HG02798 (cell line): ENCODE measurements around the gene SMIM44.
"Not testable (repeated sequence)": the region's sequence is repeated elsewhere in the genome, so short reads cannot be mapped to it uniquely, and the experiment has no call there.

ENCODE experiments used
- ATAC-seq: cut with Tn5 transposase; IDR thresholded peaks from one replicate; pipeline ENCODE4 v1.9.1; 2021; ENCODE audit warnings: mild to moderate bottlenecking; ENCODE audit not compliant: unreplicated experiment, poor library complexity

Gene SMIM44

DNA sequence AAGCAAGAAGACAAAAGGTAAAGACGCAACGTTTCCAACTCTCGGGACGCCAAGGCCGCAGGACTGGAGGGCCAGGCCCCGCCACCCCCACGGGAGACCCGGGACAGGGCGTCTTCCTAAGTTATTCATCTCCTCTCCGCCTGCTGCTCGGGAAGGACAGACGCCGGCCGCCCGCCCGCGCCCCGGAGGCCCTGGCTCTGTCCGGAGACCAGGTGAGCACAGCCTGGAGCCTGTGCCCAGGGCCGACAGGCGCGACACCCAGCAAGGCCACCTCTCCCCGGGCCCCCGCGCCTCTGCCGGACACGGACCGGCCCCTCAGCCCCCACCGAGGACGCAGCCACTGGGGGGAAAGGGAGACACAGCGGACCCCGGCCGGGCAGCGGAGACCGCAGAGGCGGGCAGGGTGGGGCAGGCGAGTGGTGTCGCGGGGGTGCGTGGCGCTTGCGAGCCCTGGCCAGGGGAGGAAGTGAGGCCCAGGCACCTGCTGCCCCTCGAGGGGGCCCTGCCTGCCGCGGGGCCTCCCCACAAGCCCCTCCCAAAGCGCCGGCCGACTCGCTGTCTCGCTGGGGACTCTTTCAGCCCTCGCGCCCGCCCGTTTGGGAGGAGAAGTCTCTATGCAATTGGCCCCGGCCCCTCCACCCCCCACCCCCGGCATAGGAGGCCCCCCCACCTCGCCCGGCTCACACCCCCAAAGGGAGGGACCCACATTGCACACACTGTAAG lies 20.1 kb downstream of the SMIM44 start:
- no peak for ATAC-seq

DNA sequence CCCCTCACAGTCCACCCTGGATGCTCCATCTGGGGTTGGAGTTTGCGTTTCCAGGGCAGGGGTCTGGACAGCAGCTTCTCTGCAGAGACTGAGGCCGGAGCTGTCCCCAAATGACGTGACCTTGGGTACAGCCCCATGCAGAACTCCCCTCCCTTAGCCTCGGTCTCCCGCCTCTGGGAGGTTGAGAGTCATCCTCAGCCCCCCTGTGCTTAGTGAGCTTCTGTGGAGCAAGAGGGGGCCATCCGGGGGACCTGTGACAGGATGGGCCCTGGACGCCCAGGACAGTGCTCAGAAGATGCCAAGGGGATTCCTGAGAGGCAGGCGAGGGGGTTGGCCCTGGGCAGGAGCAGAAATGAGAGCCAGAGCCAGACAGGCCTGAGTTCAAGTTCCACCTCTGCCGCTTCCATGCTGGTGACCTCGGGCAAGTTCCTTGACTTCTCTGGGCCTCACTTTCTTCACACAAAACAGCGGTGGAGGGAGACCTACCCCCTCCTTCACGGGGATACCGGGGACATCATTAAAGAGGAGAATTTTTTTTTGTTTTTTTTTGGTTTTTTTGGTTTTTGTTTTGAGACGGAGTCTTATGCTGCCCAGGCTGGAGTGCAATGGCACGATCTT lies 23.2 kb downstream of the SMIM44 start:
- no peak for ATAC-seq

DNA sequence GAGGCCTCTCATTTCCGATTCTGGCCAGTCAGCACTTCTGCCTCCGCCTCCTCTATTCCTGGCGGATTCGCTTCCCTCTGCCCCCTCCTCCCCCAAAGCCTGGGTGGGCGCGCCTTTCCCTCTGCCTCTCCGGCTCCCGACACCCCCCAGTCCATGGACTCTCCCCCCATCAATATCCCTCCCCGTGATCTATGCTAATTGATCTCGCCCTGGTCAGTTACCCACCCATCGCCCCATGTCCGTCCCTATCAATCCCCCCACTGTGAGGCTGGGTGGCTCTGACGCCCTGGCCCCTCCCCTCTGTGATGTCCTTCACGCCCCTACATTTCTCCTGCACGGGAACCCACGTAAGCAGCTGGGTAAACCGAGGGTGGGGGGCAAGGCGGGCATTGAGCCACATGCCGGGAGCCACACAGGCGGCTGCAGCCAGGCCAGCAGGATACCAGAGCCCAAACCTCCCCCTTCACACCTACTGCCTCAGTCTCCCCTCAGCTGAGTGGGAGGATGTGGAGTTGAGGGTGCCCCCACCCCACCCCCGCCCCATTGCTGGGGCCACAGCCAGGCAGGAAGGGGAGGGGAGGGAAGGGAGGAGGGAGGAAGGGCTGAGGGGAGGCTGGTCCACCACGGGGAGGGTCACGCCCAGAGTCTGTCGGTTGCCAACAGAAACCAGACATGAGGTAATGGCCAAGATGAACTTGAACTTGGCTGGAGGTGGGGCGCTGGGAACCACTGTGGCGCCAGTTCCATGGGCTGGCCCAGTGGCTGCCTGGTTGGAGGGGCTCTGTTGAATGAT lies 24.0 kb downstream of the SMIM44 start:
- no peak for ATAC-seq

DNA sequence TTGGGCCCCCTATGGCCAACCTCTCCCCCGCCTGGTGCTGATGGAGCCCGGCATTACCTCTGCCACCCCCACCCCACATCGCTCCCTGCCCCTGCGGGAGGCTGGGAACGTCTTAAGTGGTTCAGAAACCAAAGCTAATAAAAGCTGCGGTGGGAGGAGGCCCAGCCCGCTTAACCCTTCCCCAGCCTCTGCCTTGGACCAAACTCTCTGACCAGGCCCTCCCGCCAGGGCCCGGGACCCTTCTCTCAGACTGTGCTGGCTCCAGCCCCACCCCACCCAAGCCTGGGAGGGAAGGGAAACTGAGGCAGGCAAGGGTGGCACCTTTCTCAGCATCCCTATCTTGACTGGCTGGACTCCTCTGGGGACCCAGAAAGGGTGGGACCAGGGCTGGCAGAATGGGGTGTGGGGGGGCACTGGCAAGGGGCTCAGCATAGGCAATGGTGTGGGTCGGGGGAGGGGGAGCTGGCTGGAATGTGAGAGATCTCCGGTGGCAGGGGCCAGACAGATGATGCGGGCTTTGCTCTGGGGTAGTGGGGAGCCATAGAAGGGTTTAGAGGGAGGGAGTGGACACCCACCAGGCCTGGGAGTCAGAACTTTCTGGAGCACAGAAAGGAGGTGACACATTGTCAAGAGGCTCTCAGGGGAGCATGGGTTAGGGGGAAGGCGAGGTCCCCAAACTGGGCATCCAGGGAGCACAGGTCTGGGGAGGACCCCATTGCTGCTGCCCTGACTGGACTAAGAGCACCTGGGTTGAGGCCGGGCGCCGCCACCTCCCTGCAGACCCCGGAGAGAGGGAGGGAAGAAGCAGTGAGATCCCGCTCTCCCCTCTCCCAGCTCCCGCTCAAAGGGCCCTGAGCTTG lies 24.8 kb downstream of the SMIM44 start:
- ATAC-seq: no peak

DNA sequence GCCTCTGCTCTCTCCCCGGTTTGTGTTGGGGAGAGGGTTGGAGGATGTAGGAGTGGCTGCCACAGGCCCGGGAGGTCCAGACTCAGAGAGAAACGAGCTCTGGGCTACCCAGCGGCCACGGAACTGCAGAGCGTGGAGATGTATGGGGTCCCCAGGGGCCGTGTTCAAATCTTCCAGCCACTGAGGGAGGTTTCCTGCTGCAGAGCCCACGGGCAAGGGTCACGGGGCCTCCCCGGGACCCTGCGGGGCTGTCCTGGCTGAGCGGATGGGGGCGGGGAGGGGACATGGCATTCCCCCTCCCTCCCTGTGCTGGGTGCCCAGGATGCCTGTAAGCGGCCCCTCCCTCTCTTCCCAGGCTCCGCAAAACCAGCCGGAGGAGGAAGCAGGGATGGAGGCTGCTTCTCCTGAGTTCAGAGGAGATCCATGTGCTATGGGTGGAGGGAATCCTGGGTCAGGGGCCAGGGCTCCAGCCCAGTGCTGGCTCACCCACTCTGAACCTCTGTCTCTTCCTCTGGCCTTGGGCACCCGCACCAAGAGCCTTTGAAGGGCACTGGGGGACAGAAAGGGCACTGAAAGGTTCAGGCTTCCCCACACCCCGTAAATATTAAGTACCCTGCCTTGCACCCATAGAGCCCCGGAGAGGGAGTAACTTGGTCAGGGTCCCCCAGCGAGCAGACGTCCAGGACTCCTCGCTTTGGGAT lies 25.6 kb downstream of the SMIM44 start:
- ATAC-seq: no peak

DNA sequence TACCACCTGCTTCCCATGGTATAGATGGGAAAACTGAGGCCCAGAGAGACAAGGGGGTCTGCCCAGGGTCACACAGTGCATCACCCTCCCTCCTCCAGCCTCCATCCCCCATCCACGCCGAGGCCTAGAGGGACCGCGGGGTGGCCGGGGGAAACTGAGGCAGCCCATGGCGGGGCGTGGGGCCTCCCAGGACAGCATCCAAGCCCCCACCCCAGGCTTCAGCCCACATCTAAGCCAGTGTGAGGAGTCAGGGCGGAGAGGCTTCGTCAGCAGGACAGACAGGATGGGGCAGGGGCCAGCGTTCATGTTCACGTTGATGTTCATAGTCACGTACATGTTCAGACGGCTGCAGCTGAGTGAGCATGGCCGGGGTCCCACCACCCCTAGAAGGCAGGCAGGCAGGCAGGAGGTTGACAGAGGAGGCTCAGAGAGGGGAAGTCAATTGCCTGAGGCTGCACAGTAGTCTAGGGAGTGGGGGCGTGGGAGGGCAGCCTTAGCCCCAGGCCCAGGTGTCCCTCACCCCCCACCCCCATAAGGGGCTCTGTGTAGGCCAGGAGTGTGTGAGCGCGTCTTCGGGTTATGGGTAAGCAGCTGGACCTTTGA lies 26.2 kb downstream of the SMIM44 start:
- ATAC-seq: no peak

DNA sequence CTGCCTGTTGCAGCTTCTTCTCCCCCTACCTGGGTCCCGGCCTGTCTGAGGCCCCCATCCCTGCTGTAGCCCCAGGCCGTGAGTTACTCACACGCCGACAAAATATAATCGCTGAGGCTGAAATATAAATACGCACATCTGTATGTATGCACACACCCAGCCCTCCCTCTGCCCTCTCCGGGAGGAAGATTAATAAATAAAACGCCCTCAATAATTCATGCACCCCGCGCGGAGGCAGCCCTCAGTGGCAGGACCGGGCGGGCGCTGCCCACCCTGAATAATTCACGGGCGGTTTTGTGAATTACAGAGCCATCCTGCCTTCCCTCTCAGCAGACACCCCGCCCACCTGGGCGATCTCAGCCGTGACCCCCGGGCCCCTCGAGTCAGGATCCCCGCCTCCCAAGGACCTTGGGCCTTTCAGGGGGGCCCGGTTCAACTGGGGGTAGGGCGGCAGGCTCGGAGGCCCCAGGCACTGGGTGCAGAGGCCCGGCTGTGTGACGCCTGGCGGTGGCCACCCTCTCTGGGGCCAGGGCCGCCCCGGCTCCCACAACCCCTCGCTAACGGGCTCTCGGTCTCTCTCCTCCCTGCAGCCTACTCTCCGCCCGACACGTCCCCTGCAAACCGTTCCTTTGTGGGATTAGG lies 27.2 kb downstream of the SMIM44 start:
- ATAC-seq: no peak

DNA sequence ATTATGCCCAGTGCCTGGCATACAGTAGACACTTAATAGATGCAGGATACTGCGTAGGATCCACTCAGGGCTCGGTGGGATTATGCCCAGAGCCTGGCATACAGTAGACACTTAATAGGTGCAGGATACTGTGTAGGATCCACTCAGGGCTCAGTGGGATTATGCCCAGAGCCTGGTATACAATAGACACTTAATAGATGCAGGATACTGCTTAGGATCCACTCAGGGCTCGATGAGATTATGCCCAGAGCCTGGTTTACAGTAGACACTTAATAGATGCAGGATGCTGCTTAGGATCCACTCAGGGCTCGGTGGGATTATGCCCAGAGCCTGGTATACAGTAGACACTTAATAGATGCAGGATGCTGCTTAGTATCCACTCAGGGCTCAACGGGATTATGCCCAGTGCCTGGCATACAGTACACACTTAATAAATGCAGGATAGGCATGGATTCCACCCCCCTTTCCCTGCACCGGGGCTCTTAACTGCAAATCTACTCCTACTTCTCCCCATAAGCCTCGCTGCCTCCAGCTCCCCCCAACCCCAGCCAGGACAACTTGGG lies 27.8 kb downstream of the SMIM44 start:
- ATAC-seq: no peak

DNA sequence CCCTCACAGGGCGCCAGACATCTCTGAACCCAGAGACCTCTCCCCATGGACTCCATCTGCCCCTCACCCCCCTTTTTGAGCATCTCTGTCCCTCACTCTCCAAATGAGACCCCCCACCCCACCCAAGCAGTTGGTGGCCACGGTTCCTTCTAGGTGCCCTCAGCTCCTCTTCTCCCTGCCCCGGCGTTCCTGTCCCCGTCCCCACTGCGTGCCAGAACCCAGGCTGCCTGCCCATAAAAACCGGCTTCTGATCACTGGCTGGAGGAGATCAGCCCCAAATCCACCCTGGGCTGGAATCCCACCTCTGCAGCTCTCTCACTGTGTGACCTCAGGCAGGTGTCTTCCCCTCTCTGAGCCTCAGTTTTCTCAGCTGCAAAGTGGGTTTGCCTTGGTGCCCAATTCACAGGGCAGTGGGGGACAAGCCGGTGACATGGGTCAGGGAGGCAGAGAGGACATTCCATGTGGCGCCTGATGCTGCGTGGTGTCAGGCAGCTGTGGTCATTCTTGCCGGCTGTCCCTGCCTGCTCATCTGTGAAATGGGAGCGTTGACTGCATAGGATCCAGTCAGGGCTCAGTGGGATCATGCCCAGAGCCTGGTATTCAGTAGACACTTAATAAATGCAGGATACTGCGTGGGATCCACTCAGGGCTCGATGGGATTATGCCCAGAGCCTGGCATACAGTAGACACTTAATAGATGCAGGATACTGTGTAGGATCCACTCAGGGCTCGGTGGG lies 28.4 kb downstream of the SMIM44 start:
- ATAC-seq: no peak

DNA sequence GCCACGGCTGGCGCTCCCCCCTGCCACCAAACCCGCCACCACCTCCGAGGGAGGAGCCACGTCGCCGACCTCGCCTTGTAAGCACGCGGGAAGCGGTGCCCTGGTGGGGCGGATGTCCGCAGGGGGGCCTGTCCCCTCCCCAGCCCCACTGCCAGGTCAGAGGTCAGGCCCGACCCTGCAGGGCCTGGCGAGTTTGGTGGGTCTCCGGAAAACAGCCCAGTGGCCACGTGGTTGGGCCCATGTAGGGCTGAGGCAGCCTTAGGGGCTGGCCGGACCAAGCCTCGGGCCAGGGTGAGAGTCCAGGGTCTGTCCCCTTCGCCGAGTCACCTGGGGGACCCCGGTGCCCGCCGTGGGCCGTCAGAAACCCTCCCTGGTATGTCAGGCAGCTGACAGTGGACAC lies 29.4 kb downstream of the SMIM44 start:
- ATAC-seq: no peak

DNA sequence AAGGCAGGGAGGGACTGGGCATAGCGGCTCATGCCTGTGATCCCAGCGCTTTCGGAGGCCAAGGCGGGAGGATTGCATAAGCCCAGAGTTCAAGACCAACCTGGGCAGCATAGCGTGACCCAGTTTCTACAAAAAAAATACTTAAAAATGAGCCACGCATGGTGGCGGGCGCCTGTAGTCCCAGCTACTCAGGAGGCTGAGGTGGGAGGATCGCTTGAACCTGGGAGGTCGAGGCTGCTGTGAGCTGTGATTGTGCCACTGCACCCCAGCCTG lies 30.4 kb downstream of the SMIM44 start:
- ATAC-seq: not testable (repeated sequence)

DNA sequence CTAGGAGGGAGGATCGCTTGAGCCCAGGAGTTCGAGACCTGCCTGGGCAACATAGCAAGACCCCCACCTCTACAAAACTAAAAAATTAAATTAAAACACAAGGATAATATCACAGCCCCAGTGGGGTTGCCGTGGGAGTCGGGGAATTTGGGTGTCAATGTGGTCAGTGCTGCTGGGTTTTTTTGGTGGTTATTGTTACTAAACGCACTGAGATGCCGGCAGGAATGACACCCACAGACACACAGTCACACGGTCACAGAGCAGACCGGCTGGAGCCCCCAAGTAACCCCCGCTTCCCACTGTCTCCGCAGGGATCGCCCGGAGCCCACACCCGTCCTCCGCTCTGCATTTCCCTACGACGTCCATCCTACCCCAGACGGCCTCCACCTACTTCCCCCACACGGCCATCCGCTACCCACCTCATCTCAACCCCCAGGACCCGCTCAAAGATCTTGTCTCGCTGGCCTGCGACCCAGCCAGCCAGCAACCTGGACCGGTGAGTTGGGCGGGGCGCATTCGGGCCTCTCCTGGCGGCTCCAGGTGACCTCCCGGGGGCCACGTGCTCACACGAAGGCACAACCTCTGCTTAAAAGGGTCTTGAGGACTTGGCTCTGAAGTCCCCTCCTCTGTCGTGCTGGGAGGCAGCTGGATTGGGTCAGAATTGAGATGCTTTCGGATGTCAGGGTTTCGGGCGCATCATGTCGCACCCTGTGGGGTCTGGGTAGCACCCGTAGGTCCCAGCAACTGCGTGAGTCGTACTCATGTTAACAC lies 30.9 kb downstream of the SMIM44 start:
- ATAC-seq: no peak

DNA sequence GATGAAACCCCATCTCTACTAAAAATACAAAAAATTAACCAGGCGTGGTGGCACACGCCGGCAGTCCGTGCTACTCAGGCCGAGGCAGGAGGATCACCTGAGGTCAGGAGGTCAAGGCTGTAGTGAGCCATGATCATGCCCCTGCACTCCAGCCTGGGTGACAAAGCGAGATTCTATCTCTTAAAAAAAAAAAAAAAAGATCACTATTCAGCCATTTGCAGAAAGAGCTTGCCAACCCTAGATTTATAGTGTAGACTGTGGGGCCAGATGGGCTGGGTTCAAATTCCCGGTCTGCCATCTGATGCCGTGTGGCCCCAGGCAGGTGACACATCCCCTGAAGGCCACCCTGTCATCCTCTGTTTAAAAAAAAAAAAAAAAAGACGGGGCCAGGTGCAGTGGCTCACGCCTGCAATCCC lies 31.8 kb downstream of the SMIM44 start:
- no peak for ATAC-seq

DNA sequence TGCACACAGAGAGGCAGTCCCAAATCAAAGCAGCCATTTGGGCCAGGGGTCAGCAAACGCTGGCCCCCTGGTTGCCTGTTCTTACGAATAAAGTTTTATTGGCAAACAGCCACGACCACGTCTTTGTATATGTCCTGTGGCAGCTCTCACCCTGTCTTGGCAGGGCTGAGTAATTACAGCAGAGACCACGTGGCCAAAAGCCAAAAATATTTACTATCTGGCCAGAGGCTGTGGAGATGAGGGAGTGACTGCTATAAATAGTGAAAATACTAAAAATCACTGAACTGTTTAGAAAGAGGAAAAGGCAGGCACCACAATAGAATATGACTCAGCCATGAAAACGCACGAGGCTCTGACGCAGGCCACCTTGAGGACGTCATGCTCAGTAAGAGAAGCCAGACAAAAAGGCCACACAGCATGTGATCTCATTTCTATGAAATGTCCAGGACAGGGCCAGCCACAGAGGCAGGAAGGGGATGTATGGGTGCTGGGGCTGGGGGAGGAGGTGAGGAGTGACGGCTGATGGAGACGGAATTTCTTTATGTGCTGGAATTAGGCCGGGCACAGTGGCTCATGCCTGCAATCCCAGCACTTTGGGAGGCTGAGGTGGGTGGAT lies 32.3 kb downstream of the SMIM44 start:
- no peak for ATAC-seq

DNA sequence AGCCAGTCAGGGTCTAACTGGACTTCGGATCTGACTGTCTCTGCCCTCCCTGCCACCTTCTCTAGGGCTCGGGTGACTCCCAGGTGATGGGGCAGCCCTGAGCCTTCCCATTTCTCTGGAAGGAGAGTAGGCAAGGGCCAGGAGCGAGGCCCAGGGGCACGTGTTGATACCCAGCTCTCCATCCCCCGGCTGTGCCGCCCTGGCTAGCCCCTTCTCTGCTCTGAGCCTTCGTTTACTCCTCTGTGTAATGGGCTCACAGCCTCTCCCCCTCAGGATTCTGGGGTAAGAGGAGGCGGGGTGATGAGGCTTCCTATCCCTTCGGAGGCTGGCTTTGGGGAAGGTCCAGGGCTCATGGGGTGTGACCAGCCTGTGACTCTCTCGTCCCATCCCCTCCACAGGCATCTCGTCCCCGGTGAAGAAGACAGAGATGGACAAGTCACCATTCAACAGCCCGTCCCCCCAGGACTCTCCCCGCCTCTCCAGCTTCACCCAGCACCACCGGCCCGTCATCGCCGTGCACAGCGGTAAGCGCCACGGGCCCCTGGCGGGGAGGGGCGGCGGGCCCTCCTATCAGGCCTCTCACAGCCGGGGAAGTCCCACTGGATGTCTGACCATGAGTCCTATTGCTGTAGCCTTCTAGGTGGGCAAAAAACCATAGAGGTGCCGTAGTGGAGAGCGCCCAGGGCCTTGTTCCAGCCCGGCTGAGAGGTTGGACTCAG lies 34.5 kb downstream of the SMIM44 start:
- ATAC-seq: no peak

DNA sequence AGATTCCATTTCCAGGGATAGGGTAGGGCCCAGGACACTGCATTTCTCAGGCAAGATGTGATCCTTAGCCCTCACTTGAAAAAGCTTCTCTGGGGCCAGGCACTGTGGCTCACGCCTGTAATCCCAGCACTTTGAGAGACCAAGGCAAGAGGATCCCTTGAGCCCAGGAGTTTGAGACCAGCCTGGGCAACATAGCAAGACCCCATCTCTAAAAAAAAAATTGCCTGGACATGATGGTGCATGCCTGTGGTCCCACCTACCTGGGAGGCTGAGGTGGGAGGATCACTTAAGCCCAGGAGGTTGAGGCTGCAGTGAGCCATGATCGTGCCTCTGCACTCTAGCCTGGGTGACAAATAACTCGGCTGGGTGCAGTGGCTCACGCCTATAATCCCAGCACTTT lies 36.6 kb downstream of the SMIM44 start:
- not testable (repeated sequence) for ATAC-seq
